WTC11 (cell line): ENCODE data around the gene LTBP3. TPM values are rescaled to one million over a fixed set of nuclear protein-coding genes. Genes with fewer than 3 reads are reported as not detected.

Experiments used
- ATAC-seq: fragments of 200-7000 bp; cut with Tn5 transposase; 2 replicates; pipeline ENCODE4 v1.10.0; 2021; ENCODE audit warnings: mild to moderate bottlenecking, moderate library complexity
- CTCF ChIA-PET: fragments of 300-600 bp; sonication (Branson Sonifier 250); formaldehyde crosslinking; loops from one replicate; lab custom pipeline; 2021; ENCODE audit warnings: antibody characterized with exemption; lab: Charles Lee
- POLR2A ChIA-PET: fragments of 350-600 bp; sonication (Branson Sonifier 250); formaldehyde crosslinking; loops from one replicate; lab custom pipeline; 2021; ENCODE audit warnings: antibody characterized with exemption; lab: Charles Lee
- DNase-seq: peaks from one replicate; pipeline ENCODE4 v3.0.0; 2021; ENCODE audit warnings: low spot score
- H3K27ac Mint-ChIP-seq: 2 replicates; pipeline ENCODE4 v1.8.0; 2021; ENCODE audit warnings: mixed read lengths
- H3K27me3 Mint-ChIP-seq: 2 replicates; pipeline ENCODE4 v1.8.0; 2021; ENCODE audit warnings: low read depth, mild to moderate bottlenecking, moderate library complexity, mixed read lengths
- H3K36me3 Mint-ChIP-seq: 2 replicates; pipeline ENCODE4 v1.8.0; 2021; ENCODE audit warnings: mixed read lengths
- H3K4me1 Mint-ChIP-seq: 2 replicates; pipeline ENCODE4 v1.8.0; 2022; ENCODE audit warnings: mixed read lengths
- H3K4me3 Mint-ChIP-seq: 2 replicates; pipeline ENCODE4 v1.8.0; 2021; ENCODE audit warnings: mild to moderate bottlenecking, moderate library complexity, mixed read lengths
- H3K9me3 Mint-ChIP-seq: 2 replicates; pipeline ENCODE4 v1.8.0; 2021; ENCODE audit warnings: mixed read lengths
- CTCF ChIP-seq: fragments of 200-600 bp; IDR thresholded peaks from 2 replicates; pipeline ENCODE4 v1.8.0; 2022; ENCODE audit warnings: antibody characterized with exemption
- E2F1 ChIP-seq: sonication (generic); formaldehyde crosslinking; IDR thresholded peaks from 2 replicates; pipeline ENCODE4 v1.8.0; 2022; ENCODE audit warnings: mild to moderate bottlenecking, missing genetic modification reagents
- FOXP1 ChIP-seq: sonication (generic); formaldehyde crosslinking; IDR thresholded peaks from 2 replicates; pipeline ENCODE4 v1.8.0; 2022; ENCODE audit warnings: missing genetic modification reagents, mild to moderate bottlenecking, moderate library complexity, borderline replicate concordance
- HMGXB4 ChIP-seq: sonication (generic); formaldehyde crosslinking; IDR thresholded peaks from 2 replicates; pipeline ENCODE4 v1.8.1; 2023; ENCODE audit warnings: mild to moderate bottlenecking, moderate library complexity, missing genetic modification reagents
- MAX ChIP-seq: sonication (generic); formaldehyde crosslinking; IDR thresholded peaks from 2 replicates; pipeline ENCODE4 v1.8.0; 2022; ENCODE audit warnings: mild to moderate bottlenecking, missing genetic modification reagents
- NFE2L1 ChIP-seq: sonication (generic); formaldehyde crosslinking; IDR thresholded peaks from 2 replicates; pipeline ENCODE4 v1.8.1; 2023; ENCODE audit warnings: missing genetic modification reagents
- PRDM15 ChIP-seq: sonication (generic); formaldehyde crosslinking; IDR thresholded peaks from 2 replicates; pipeline ENCODE4 v1.8.0; 2022; ENCODE audit warnings: missing genetic modification reagents
- RORB ChIP-seq: fragments of 250-450 bp; sonication (Bioruptor Pico); IDR thresholded peaks from 2 replicates; pipeline ENCODE4 v1.9.0; 2021; ENCODE audit warnings: mild to moderate bottlenecking
- TEAD4 ChIP-seq: sonication (generic); formaldehyde crosslinking; IDR thresholded peaks from 2 replicates; pipeline ENCODE4 v1.8.0; 2022; ENCODE audit warnings: mild to moderate bottlenecking, missing genetic modification reagents
- ZNF138 ChIP-seq: sonication (generic); formaldehyde crosslinking; conservative IDR thresholded peaks from 2 replicates; pipeline ENCODE4 v1.8.1; 2022; ENCODE audit warnings: mild to moderate bottlenecking, moderate library complexity, missing genetic modification reagents
- ZNF219 ChIP-seq: sonication (generic); formaldehyde crosslinking; IDR thresholded peaks from 2 replicates; pipeline ENCODE4 v1.8.0; 2023; ENCODE audit warnings: missing genetic modification reagents, mild to moderate bottlenecking, borderline replicate concordance
- ZNF232 ChIP-seq: sonication (generic); formaldehyde crosslinking; IDR thresholded peaks from 2 replicates; pipeline ENCODE4 v1.8.0; 2022; ENCODE audit warnings: mild to moderate bottlenecking, missing genetic modification reagents
- total RNA-seq: library from RNA; stranded (reverse); gene quantifications from 3 replicates; pipeline ENCODE4 v1.2.3, GENCODE V29; 2021

LTBP3 gene
- total RNA-seq, 1 experiment from 2014 or later = 20.7 TPM

GRCh38 chr11:65590240-65590738 lies 32.1 kb upstream of the LTBP3 start (continued):
- TF ChIP-seq E2F1 (CRISPR knock-in tag) = no peak
- TF ChIP-seq TEAD4 = no peak
- no peak for TF ChIP-seq ZNF219 (CRISPR knock-in tag)
- TF ChIP-seq, all 79 proteins: peak for 0

- ATAC-seq (no peak), DNase-seq (no peak)
- ChIA-PET POLR2A (interaction anchor here (0.5 to 0.9 kb wide), 2 partner anchors 49 to 191 kb away, joined by 3 to 6 read pairs; no protein-coding TSS in a partner anchor), CTCF (interaction anchor here (0.9 to 13.8 kb wide), 8 partner anchors 13 to 50 kb away, joined by 4 to 311 read pairs (median 30); partner anchors contain the start of genes EHBP1L1, FAM89B, LTBP3 and MAP3K11)
- H3K27ac Mint-ChIP-seq = no peak overlapping the region
- peaks cover 75% of the 10 kb centered on the region for H3K27me3 Mint-ChIP-seq
- H3K4me1 Mint-ChIP-seq = peaks cover 32% of the 10 kb centered on the region
- no peaks in the 10 kb centered on the region for H3K36me3 Mint-ChIP-seq
- H3K9me3 Mint-ChIP-seq = no peaks in the 10 kb centered on the region
- no peak overlapping the region for H3K4me3 Mint-ChIP-seq
- TF ChIP-seq PRDM15 (peak; percentile 72), MAX (CRISPR knock-in tag) (no peak)
These were observed 31.5 kb upstream of the LTBP3 start for GRCh38 chr11:65589444-65590239.

- POLR2A ChIA-PET = interaction anchor here (0.6 kb wide), 1 partner anchor 38 kb away, joined by 3 read pairs; no protein-coding TSS in a partner anchor
- ATAC-seq = peak; percentile 49
- CTCF ChIA-PET = interaction anchor here (0.5 to 13.8 kb wide), 17 partner anchors 11 to 1785 kb away, joined by 3 to 311 read pairs (median 5); partner anchors contain the start of genes CLCF1, EHBP1L1, FAM89B and LTBP3
- Mint-ChIP-seq H3K36me3 (no peaks in the 10 kb centered on the region), H3K27me3 (peaks cover 77% of the 10 kb centered on the region), H3K4me3 (no peak overlapping the region), H3K4me1 (peaks cover 37% of the 10 kb centered on the region), H3K27ac (0 out of 2 replicates have a peak overlapping the region, but pooled peaks have one; percentile 19), H3K9me3 (no peaks in the 10 kb centered on the region)
- TF ChIP-seq NFE2L1 = no peak
- peak; percentile 17; the same call in 1 of the 2 replicates for TF ChIP-seq FOXP1
- no peak for TF ChIP-seq ZNF232 (CRISPR knock-in tag)
- TF ChIP-seq RORB (CRISPR knock-in tag) = no peak
- TF ChIP-seq CTCF = peak; percentile 49
- TF ChIP-seq HMGXB4 (CRISPR knock-in tag) = peak; percentile 60; the same call in 1 of the 2 replicates
- TF ChIP-seq ZNF138 (CRISPR knock-in tag) = no peak
- DNase-seq = peak; percentile 80
These were observed 30.3 kb upstream of the LTBP3 start for GRCh38 chr11:65588199-65589054.
